Breast epithelium (tissue), 4 donors: ENCODE results near the gene NHLRC3. TPM values are rescaled to one million over a fixed set of nuclear protein-coding genes. Genes with fewer than 3 reads are reported as not detected.

Source experiments
- DNase-seq, 2 donors: peaks; one replicate each; pipeline ENCODE4 v3.0.0-alpha.2; 2019; ENCODE audit warnings: low spot score in 2 of 2
- H3K27ac ChIP-seq, 2 donors: fragments of 200-600 bp; sonication (generic) in 1 of 2; one replicate each; pipeline ENCODE4 v1.5.1; 2016 to 2019; ENCODE audit warnings: mild to moderate bottlenecking in 1 of 2
- H3K27me3 ChIP-seq, 2 donors: fragments of 200-600 bp; sonication (generic) in 1 of 2; one replicate each; pipeline versions ENCODE4 v1.5.1 to v1.6.0; 2017 to 2019; ENCODE audit warnings: control low read depth in 1 of 2, mild to moderate bottlenecking in 1 of 2
- H3K36me3 ChIP-seq: fragments of 200-600 bp; one replicate; pipeline ENCODE4 v1.5.1; 2019
- H3K4me1 ChIP-seq, 2 donors: fragments of 200-600 bp; sonication (generic); one replicate each; pipeline ENCODE4 v1.5.1; 2016 to 2019; ENCODE audit warnings: control low read depth in 1 of 2
- H3K4me3 ChIP-seq, 3 donors: fragments of 200-600 bp; sonication (generic); 1 replicate in 2 of 3; 2 replicates in 1 of 3; pipeline ENCODE4 v1.5.1; 2016 to 2019; ENCODE audit warnings: mild to moderate bottlenecking in 3 of 3, moderate library complexity in 2 of 3
- H3K9me3 ChIP-seq, 2 donors: fragments of 200-600 bp; sonication (generic) in 1 of 2; one replicate each; pipeline ENCODE4 v1.5.1; 2016 to 2019; ENCODE audit warnings: control low read depth in 1 of 2
- CTCF ChIP-seq, 3 donors: fragments of 450-650 bp; IDR thresholded peaks; one replicate each; pipeline ENCODE4 v1.5.1; 2016 to 2017; ENCODE audit warnings: antibody characterized with exemption in 3 of 3, mild to moderate bottlenecking in 3 of 3, moderate library complexity in 3 of 3
- POLR2A ChIP-seq: fragments of 450-650 bp; IDR thresholded peaks from one replicate; pipeline ENCODE4 v1.6.1; 2016; ENCODE audit warnings: antibody characterized with exemption, mild to moderate bottlenecking, moderate library complexity
- POLR2AphosphoS5 ChIP-seq, 3 donors: sonication (generic); formaldehyde crosslinking; IDR thresholded peaks; one replicate each; pipeline ENCODE4 v1.6.1; 2017; ENCODE audit warnings: antibody characterized with exemption in 3 of 3
- intact Hi-C: fragments of 100-400 bp; cut with DNase I; formaldehyde crosslinking; loops from one replicate; pipeline ENCODE4 v1.15.1; 2023; ENCODE audit warnings: low total_unique reads
- total RNA-seq, 3 donors: library from RNA; depleted of rRNA; stranded (reverse); fragments of >200 nt; gene quantifications; one replicate each; pipeline ENCODE4 v1.1.0, GENCODE V29; 2016

The NHLRC3 gene
- total RNA-seq, 3 donors from 2014 or later, result 21.6 to 39.5 (median 37.6) TPM

- Histone ChIP-seq H3K27me3 (no peaks in the 10 kb centered on the region), H3K36me3 (no peaks in the 10 kb centered on the region), H3K27ac (peak overlapping the region in 1 of 2 donors; percentile 67), H3K4me3 (peak overlapping the region in 1 of 3 donors; percentile 4), H3K4me1 (peaks cover 0 to 13% of the 10 kb centered on the region in 2 donors), H3K9me3 (no peaks in the 10 kb centered on the region)
- DNase-seq, result no peak
- TF ChIP-seq POLR2A (no peak), CTCF (IDR thresholded peaks at IDR 0.05) (no peak), POLR2AphosphoS5 (IDR thresholded peaks at IDR 0.05) (no peak)
- intact Hi-C loops, result no loop called here
Observed at GRCh38 chr13:39040206-39040605, 1.9 kb downstream of the NHLRC3 start.

- H3K27me3 ChIP-seq, result no peaks in the 10 kb centered on the region
- intact Hi-C loops, result no loop called here
- peaks cover 0 to 4% of the 10 kb centered on the region in 2 donors for H3K4me1 ChIP-seq
- H3K4me3 ChIP-seq, result no peak overlapping the region
- H3K9me3 ChIP-seq, result no peaks in the 10 kb centered on the region
- no peak for DNase-seq
- no peak for TF ChIP-seq POLR2AphosphoS5 (IDR thresholded peaks at IDR 0.05)
- no peak for TF ChIP-seq CTCF (IDR thresholded peaks at IDR 0.05)
- TF ChIP-seq POLR2A, result no peak
- no peak overlapping the region for H3K27ac ChIP-seq
- H3K36me3 ChIP-seq, result no peaks in the 10 kb centered on the region
Observed at GRCh38 chr13:39044536-39044935, 6.3 kb downstream of the NHLRC3 start.

GRCh38 chr13:39047560-39047959 lies 9.3 kb downstream of the NHLRC3 start:
- H3K27me3 ChIP-seq, result no peaks in the 10 kb centered on the region
- H3K4me3 ChIP-seq, result no peak overlapping the region
- no peaks in the 10 kb centered on the region for H3K4me1 ChIP-seq
- no peaks in the 10 kb centered on the region for H3K36me3 ChIP-seq
- intact Hi-C loops, result no loop called here
- DNase-seq, result no peak
- TF ChIP-seq POLR2AphosphoS5 (IDR thresholded peaks at IDR 0.05) (no peak), CTCF (IDR thresholded peaks at IDR 0.05) (peak in 1 of 3 donors; percentile 22), POLR2A (no peak)
- no peak overlapping the region for H3K27ac ChIP-seq
- no peaks in the 10 kb centered on the region for H3K9me3 ChIP-seq

GRCh38 chr13:39048806-39049205 lies 10.6 kb downstream of the NHLRC3 start:
- H3K4me1 ChIP-seq, result no peaks in the 10 kb centered on the region
- TF ChIP-seq POLR2AphosphoS5 (IDR thresholded peaks at IDR 0.05) (no peak), CTCF (IDR thresholded peaks at IDR 0.05) (no peak), POLR2A (no peak)
- H3K27me3 ChIP-seq, result no peaks in the 10 kb centered on the region
- DNase-seq, result no peak
- H3K27ac ChIP-seq, result no peak overlapping the region
- no peaks in the 10 kb centered on the region for H3K9me3 ChIP-seq
- no peak overlapping the region for H3K4me3 ChIP-seq
- intact Hi-C loops, result no loop called here
- no peaks in the 10 kb centered on the region for H3K36me3 ChIP-seq

- no peak for DNase-seq
- H3K4me3 ChIP-seq, result no peak overlapping the region
- no peak for TF ChIP-seq POLR2AphosphoS5 (IDR thresholded peaks at IDR 0.05)
- TF ChIP-seq POLR2A, result no peak
- no peak for TF ChIP-seq CTCF (IDR thresholded peaks at IDR 0.05)
- no peaks in the 10 kb centered on the region for H3K27me3 ChIP-seq
- intact Hi-C loops, result no loop called here
- H3K36me3 ChIP-seq, result no peaks in the 10 kb centered on the region
- no peaks in the 10 kb centered on the region for H3K9me3 ChIP-seq
- H3K4me1 ChIP-seq, result no peaks in the 10 kb centered on the region
- no peak overlapping the region for H3K27ac ChIP-seq
Observed at GRCh38 chr13:39049274-39049673, 11.0 kb downstream of the NHLRC3 start.
